ENCODE data around the gene SYN1.

DNA sequence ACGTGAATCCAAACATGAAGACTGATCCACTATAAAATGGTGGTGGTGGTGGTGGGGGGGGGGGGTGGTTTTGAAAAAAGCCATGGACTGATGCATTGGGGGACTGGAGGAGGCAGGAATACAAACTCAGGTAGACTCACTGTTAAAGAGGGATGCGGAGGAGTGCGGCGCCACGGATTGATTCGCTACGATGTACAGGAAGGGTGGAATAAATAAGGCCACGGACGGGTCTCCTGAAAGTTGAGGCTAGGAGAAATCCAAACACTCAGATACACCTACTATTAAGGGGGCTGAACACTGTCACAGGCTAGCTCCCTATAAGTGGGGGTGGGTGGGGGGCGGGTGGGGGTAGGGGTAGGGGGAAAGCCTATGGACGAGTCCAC is 30.1 kb upstream of the SYN1 start:
- TF ChIP-seq CTCF (IDR thresholded peaks at IDR 0.05) = no peak
- no peak for TF ChIP-seq POLR2A (IDR thresholded peaks at IDR 0.05)
